Stimulated activated CD4-positive, alpha-beta T cell treated with anti-CD3 and anti-CD28 coated beads, Interleukin-1b, Interleukin-23, amount 100 ng/mL, for 1 hour (primary cell): Measurements from ENCODE around the gene TRMT44.
A peak's percentile ranks its signal among the peaks of the same experiment; 100 is the strongest.
"Not testable (repeated sequence)": the region's sequence is repeated elsewhere in the genome, so short reads cannot be mapped to it uniquely, and the experiment has no call there.

Experiments used
- DNase-seq, 2 donors: peaks; one replicate each; pipeline ENCODE4 v3.0.0-alpha.2; 2020; ENCODE audit warnings: low read depth in 2 of 2

The TRMT44 gene

DNA sequence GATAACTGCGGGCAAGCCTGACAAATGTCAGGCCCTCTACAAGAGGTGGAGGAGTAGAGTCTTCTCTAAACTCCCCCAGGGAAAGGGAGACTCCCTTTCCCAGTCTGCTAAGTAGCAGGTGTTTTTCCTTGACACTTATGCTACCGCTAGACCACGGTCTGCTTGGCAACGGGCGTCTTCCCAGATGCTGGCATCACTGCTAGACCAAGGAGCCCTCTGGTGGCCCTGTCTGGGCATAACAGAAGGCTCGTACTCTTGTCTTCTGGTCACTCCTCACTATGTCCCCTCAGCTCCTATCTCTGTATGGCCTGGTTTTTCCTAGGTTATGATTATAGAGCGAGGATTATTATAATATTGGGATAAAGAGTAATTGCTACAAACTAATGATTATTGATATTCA lies 33.7 kb upstream of the TRMT44 start:
- DNase-seq: not testable (repeated sequence)

DNA sequence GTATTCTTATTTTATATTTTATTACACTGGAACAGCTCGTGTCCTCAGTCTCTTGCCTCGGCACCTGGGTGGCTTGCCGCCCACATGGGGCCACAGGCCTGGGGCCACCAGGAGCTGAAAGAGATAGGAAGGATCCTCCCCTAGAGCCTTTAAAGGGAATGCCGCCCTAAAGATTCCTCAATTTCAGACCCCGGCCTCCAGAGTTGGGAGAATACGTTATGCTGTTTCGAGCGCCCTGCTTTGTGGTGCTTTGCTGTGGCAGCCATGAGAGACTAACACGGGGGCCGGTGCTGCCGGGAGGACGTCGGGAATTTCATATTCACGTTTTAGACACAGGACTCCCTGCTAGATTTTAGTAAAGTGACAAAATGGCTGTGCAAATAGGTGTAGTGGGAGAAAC lies 33.3 kb upstream of the TRMT44 start:
- no peak for DNase-seq

GRCh38 chr4:8407756-8408155 lies 32.8 kb upstream of the TRMT44 start:
- DNase-seq: no peak

- peak in 1 of 2 donors; percentile 26 for DNase-seq
Observed at GRCh38 chr4:8409264-8410065, 31.1 kb upstream of the TRMT44 start.

GRCh38 chr4:8410066-8410625 lies 30.4 kb upstream of the TRMT44 start:
- no peak for DNase-seq

GRCh38 chr4:8410641-8411271 lies 29.8 kb upstream of the TRMT44 start:
- DNase-seq: no peak

- no peak for DNase-seq
Observed at GRCh38 chr4:8411351-8412180, 29.0 kb upstream of the TRMT44 start.

DNA sequence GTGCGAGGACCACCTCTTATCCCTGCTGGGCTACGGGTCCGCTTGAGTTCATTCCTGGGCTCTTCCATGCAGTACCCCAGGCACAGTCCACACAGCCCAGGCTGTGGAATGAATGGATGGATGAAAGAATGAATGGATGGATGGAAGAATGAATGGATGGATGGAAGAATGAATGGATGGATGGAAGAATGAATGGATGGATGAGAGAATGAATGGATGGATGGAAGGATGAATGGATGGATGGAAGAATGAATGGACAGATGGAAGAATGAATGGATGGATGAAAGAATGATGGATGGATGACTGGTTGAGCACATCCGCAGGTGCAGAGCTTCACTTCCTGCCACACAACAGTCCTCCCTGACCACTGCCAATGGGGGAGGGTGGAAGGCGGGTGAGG lies 28.3 kb upstream of the TRMT44 start:
- DNase-seq: no peak

DNA sequence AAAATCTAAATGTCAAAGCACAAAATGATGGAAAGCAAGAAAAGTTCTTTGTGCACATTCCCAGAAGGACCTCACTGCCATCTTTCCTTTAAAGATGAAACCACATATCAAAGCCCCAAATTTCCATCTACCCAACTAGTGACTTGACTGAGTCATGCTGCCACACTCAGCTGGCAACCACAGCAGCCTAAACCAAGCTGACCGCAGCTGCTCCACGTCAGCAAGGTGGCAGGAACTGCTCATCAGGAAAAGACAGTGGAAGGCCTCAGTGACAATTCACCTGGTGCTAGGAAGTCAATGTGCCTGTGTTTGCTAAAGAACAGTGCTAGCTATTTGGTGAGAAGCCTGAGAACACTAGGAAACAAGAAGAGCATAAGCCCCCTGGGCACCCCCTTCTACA lies 26.2 kb upstream of the TRMT44 start:
- DNase-seq: no peak

DNA sequence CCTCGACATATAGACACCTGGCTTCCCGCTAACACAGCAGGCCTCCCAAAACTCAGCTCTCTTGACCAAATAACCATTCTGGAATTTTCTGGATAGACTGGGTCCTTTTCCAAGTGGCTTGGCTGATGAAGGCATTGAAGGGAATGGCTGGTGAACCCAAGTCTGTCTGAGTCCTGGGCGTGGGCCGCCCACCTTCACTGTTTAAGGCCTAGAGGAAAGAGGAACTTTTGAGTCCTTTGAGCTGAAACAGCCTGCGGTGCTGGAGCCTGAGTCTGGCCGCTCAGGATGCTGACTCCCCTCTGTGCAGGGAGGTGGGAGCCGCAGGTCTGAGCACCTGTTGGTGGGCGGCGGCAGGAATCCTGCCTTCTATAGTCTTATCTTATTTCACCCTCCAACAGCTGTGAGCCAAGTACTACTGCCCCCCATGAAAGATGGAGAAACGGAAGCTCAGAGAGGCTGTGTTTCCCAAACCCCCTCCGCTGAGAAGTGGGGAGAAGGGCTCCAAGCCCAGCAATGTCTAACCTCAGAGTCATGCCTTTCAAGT lies 23.4 kb upstream of the TRMT44 start:
- DNase-seq: no peak

DNA sequence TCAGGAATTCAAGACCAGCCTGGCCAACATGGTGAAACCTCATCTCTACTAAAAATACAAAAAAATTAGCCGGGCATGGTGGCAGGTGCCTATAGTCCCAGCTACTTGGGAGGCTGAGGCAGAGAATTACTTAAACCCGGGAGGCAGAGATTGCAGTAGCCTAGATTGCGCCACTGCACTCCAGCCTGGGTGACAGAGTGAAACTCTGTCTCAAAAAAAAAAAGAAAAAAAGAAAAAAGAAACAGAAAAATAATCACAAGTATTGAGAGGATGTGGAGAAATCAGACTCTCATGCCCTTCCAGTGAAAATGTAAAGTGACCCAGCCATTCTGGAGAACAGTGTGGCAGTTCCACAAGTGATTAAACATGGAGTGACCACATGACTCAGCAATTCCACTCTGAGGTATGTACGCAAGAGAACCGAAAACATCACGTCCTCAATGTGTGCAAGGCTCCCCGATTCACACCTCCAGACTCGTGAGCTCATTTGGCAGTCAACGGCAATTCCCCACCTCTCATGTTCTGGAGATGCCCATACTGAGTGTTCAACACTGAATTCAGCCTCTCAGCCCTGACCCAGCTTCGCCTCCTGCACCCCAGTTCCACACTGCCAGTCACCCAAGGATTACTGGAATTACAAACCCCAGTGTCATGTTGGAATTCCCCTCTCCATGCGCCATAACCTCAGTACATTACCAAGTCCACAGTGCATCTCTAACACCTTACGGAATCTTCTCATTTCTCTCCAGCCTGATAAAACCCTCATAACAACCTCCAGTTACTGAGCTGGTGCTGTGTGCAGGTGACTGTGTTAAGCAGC lies 21.1 kb upstream of the TRMT44 start:
- DNase-seq: no peak

DNA sequence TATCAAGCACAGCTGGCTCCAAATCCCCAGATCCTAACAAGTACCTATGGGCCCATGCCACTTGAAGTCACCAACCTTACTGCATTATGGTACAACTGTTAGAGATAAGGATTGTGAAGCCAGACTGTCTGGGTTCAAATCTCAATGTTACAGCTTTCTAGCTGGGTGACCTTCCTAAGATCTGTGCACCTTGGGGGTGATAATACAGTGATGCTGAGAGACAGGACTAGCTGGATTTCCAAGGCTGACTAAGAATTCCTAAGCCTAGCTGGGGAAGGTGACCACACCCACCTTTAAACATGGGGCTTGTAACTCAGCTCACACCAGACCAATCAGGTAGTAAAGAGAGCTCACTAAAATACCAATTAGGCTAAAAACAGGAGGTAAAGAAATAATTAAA lies 20.4 kb upstream of the TRMT44 start:
- DNase-seq: not testable (repeated sequence)

DNA sequence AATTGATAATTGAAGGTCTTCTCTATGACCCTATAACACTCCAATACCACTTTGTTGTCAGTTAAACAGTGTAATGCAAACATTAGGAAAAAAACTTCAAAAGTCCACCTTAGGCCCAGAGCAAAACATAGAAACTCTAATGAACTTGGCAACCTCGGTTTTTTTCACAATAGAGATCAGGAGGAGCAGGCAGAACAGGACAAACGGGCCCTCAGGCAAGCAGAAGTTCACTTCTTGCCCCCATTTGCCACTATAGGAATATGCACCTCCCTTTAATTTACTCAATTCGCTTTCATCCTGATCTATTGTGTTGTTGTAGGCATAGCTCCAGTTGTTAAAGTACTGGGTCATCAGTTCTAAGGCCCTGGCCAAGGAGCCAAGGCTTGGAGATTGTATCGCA lies 18.2 kb upstream of the TRMT44 start:
- no peak for DNase-seq

DNA sequence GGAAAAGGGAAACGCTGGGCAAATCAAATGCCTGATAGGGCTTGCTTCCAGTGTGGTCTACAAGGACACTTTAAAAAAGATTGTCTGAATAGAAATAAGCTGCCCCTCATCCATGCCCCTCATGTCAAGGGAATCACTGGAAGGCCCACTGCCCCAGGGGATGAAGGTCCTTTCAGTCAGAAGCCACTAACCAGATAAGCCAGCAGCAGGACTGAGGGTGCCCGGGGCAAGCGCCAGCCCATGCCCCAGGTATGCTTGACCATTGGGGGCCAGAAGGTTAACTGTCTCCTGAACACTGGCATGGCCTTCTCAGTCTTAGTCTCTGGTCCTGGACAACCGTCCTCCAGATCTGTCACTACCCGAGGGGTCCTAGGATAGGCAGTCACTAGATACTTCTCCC lies 17.8 kb upstream of the TRMT44 start:
- DNase-seq: no peak

DNA sequence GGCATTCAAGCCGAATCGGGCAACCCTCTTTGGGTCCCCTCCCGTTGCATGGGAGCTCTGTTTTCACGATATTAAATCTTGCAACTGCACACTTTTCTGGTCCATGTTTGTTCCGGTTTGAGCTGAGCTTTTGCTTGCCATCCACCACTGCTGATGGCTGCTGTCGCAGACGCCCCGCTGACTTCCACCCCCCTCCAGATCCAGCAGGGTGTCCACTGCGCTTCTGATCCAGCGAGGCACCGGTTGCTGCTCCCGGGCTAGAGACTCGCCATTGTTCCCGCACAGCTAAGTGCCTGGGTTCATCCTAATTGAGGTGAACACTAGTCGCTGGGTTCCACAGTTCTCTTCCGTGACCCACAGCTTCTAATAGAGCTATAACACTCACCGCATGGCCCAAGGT lies 13.3 kb upstream of the TRMT44 start:
- no peak for DNase-seq

DNA sequence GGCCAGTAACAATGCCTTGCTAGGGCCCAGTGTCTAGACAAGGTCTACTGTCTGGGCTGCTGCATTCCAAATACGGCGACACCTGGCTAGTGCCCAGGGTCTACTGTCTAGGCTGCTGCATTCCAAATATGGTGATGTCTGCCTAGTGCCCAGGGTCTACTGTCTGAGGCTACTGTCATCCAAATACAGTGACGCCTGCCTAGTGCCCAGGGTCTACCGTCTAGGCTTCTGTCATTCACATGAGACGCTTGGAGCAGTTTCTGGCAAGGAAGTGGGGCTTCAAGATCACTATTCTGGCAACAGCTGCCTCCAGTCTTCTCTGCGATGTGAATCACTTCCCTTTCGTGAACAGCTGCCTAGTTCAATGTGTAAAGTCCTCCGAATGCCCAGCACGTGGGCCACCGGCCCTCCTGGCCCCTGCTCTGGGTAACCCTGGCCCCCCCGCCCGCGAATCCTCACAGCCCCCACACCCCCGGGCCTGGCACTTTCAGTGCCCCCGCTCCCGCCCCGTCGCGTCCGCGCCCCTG lies 12.8 kb upstream of the TRMT44 start:
- DNase-seq: no peak

GRCh38 chr4:8428288-8429097 lies 12.1 kb upstream of the TRMT44 start:
- DNase-seq: peak; percentile 80 to 91

GRCh38 chr4:8431553-8431952 lies 9.0 kb upstream of the TRMT44 start:
- DNase-seq: no peak

- DNase-seq: no peak
Observed at GRCh38 chr4:8433136-8433535, 7.4 kb upstream of the TRMT44 start.
